Neutrophil (primary cell): ENCODE data around the gene KIF5A.
"Not testable (repeated sequence)": the region's sequence is repeated elsewhere in the genome, so short reads cannot be mapped to it uniquely, and the experiment has no call there.

Experiments used
- H3K27ac ChIP-seq: fragments of 200-600 bp; sonication (generic); 2 replicates; pipeline ENCODE4 v1.5.1; 2016; ENCODE audit warnings: mild to moderate bottlenecking, moderate library complexity
- H3K27me3 ChIP-seq: fragments of 200-600 bp; sonication (generic); 2 replicates; pipeline ENCODE4 v1.6.0; 2016; ENCODE audit warnings: mild to moderate bottlenecking
- H3K36me3 ChIP-seq: fragments of 200-600 bp; sonication (generic); 2 replicates; pipeline ENCODE4 v1.5.1; 2017
- H3K4me1 ChIP-seq, 2 experiments: fragments of 200-600 bp in 1 of 2; sonication (generic) in 1 of 2; 1 replicate in 1 of 2; 2 replicates in 1 of 2; pipeline versions ENCODE4 v1.5.1 to v1.6.1; 2013 to 2016; ENCODE audit warnings: low read depth in 1 of 2, low read length in 1 of 2, mild to moderate bottlenecking in 1 of 2, moderate library complexity in 1 of 2; ENCODE audit not compliant: control insufficient read depth in 1 of 2, insufficient read depth in 1 of 2
- H3K4me3 ChIP-seq, 2 experiments: fragments of 200-600 bp in 1 of 2; sonication (generic) in 1 of 2; 1 replicate in 1 of 2; 2 replicates in 1 of 2; pipeline ENCODE4 v1.5.1; 2013 to 2016; ENCODE audit warnings: low read depth in 1 of 2, low read length in 1 of 2, mild to moderate bottlenecking in 1 of 2, moderate library complexity in 1 of 2
- H3K9me3 ChIP-seq: fragments of 200-600 bp; sonication (generic); 2 replicates; pipeline ENCODE4 v1.5.1; 2016
- CTCF ChIP-seq: fragments of 200-600 bp; sonication (generic); IDR thresholded peaks from 2 replicates; pipeline ENCODE4 v1.5.1; 2016; ENCODE audit warnings: antibody characterized with exemption

KIF5A gene

DNA sequence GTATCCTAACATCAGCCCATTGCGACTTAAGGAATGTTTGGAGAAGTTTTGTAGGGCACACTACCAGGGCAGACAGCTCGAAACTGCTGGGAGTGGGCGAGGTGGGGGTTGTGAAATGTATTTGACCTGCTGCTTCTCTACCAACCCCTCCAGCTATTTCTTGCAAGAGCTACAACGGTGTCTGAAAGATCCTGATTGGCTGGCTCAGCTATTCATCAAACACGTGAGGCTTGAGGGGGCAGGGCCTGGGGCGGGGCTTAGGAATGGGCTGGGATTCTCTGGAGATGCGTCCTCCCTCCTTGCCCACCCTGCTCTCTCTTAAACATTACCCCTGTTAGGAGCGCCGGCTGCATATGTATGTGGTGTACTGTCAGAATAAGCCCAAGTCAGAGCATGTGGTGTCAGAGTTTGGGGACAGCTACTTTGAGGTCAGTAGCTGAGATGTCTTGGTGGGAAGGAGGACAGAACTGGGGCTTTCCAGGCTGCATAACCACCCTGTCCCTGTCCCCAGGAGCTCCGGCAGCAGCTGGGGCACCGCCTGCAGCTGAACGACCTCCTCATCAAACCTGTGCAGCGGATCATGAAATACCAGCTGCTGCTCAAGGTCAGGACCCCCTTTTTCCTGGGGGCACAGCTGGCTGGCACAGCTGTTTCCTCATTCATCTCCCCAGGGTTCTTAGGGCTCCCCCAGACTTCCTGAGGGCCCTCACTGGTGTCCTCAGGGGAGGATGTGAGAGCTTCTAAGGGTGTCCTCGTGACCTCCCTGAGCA, 64.5 kb downstream of the KIF5A start:
- H3K4me1 ChIP-seq, result peaks cover 1 to 13% of the 10 kb centered on the region in 2 experiments
- H3K4me3 ChIP-seq, result no peak overlapping the region
- peaks cover 100% of the 10 kb centered on the region for H3K27me3 ChIP-seq
- H3K27ac ChIP-seq, result no peak overlapping the region
- TF ChIP-seq CTCF, result no peak
- no peaks in the 10 kb centered on the region for H3K9me3 ChIP-seq
- H3K36me3 ChIP-seq, result no peaks in the 10 kb centered on the region

- H3K4me3 ChIP-seq, result no peak overlapping the region
- peaks cover 3 to 19% of the 10 kb centered on the region in 2 experiments for H3K4me1 ChIP-seq
- H3K36me3 ChIP-seq, result no peaks in the 10 kb centered on the region
- H3K27me3 ChIP-seq, result peaks cover 100% of the 10 kb centered on the region
- no peak for TF ChIP-seq CTCF
- H3K9me3 ChIP-seq, result no peaks in the 10 kb centered on the region
- H3K27ac ChIP-seq, result no peak overlapping the region
Measured at GRCh38 chr12:57614948-57615500, 65.2 kb downstream of the KIF5A start.

DNA sequence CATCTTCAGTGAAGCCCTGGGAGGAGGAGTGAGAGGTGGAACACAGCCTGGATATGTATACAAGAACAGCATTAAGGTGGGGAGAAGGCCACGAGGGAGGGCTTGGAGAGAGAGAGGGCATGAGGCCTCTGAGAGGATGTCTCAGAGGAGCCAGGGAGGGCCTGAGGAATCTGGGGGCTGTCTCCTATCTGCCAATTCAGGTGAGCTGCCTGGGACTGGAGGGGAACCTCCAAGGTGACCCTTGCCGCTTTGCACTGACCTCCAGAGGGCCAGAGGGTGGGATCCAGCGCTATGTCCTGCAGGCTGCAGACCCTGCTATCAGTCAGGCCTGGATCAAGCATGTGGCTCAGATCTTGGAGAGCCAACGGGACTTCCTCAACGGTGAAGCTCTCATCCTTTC, 65.8 kb downstream of the KIF5A start:
- no peaks in the 10 kb centered on the region for H3K36me3 ChIP-seq
- H3K4me1 ChIP-seq, result peaks cover 6 to 21% of the 10 kb centered on the region in 2 experiments
- no peak for TF ChIP-seq CTCF
- H3K4me3 ChIP-seq, result no peak overlapping the region
- H3K9me3 ChIP-seq, result no peaks in the 10 kb centered on the region
- H3K27me3 ChIP-seq, result peaks cover 100% of the 10 kb centered on the region
- no peak overlapping the region for H3K27ac ChIP-seq

DNA sequence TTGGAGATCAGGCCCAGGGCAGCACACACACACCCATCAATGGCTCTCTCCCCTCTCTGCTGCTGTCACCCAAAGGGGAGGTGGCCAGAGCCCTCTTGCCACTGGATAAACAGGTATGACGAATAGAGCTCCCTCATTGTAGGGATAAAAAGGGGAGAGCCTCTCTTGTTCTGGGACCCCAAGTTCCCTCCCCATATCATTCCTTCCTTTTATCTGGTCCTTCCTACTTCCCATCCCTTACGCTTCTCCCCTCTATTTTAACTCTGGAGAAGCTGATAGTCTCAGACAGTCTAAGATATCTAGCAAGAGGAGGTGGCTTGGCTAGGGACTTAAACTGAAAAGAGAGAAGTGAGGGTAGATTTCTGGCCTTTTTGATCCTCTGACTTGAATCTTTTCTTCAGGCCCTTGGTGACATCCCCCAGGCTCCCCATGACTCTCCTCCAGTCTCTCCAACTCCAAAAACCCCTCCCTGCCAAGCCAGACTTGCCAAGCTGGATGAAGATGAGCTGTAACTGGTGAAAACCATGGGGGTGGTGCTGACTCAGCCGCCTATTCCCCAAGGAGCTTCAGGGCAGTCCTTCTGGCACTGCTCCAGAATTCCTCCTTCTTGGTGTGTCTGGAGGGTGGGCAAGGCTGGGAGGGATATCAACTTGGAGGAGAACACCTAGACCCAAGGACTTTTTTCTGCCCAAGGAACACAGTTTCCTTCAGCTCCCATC, 66.7 kb downstream of the KIF5A start:
- no peak overlapping the region for H3K27ac ChIP-seq
- H3K36me3 ChIP-seq, result no peaks in the 10 kb centered on the region
- H3K9me3 ChIP-seq, result no peaks in the 10 kb centered on the region
- H3K4me3 ChIP-seq, result no peak overlapping the region
- H3K4me1 ChIP-seq, result peaks cover 15 to 21% of the 10 kb centered on the region in 2 experiments
- H3K27me3 ChIP-seq, result peaks cover 100% of the 10 kb centered on the region
- TF ChIP-seq CTCF, result no peak

DNA sequence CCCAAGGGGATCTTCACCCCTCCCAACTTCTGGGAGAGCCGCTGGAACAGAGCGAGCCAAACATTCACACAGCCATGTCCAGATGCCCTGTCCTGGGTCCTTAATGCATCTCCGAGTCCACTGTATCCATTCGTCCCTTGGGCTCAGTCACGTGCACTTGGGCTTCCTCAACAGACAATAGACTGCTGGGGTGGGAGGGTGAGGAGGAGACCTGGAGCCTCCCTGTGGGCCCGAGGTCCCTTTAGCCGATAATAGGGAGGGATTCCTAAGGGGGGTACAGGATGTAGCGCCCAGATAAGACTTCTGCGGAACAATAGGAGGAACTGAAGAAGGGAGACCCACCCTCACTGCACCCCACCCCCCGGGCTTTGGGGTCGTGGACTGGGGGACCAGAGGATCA, 68.1 kb downstream of the KIF5A start:
- Histone ChIP-seq H3K27me3 (peaks cover 100% of the 10 kb centered on the region), H3K27ac (no peak overlapping the region), H3K36me3 (no peaks in the 10 kb centered on the region), H3K4me1 (peaks cover 20 to 25% of the 10 kb centered on the region in 2 experiments), H3K9me3 (no peaks in the 10 kb centered on the region), H3K4me3 (no peak overlapping the region)
- TF ChIP-seq CTCF, result no peak

DNA sequence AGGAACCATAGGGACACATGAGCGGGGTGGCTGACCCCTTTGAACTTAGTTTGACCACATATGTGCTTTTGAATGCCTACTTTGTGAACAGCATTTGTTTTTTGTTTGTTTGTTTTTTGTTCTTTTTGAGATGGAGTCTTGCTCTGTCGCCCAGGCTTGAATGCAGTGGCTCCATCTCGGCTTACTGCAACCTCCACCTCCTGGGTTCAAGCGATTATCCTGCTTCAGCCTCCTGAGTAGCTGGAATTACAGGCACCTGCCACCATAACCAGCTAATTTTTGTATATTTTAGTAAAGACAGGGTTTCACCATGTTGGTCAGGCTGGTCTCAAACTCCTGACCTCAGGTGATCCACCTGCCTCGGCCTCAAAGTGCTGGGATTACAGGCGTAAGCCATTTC, 68.6 kb downstream of the KIF5A start:
- not testable (repeated sequence) for H3K36me3 ChIP-seq, H3K4me3 ChIP-seq, H3K9me3 ChIP-seq, H3K27ac ChIP-seq
- Histone ChIP-seq H3K27me3 (peaks cover 100% of the 10 kb centered on the region), H3K4me1 (peaks cover 20 to 25% of the 10 kb centered on the region in 2 experiments)
